HFFc6 (cell line): ENCODE results near the gene IGF2. TPM values are rescaled to one million over a fixed set of nuclear protein-coding genes. Genes with fewer than 3 reads are reported as not detected.
A peak's percentile ranks its signal among the peaks of the same experiment; 100 is the strongest.

Source experiments
- DNase-seq: peaks from one replicate; pipeline ENCODE4 v3.0.0-alpha.2; 2018
- H3K27ac Mint-ChIP-seq: 2 replicates; pipeline ENCODE4 v1.8.0; 2020; ENCODE audit warnings: mild to moderate bottlenecking, mixed read lengths
- H3K27me3 Mint-ChIP-seq: 2 replicates; pipeline ENCODE4 v1.8.0; 2021; ENCODE audit warnings: mild to moderate bottlenecking, moderate library complexity, mixed read lengths; ENCODE audit not compliant: insufficient read depth
- H3K36me3 Mint-ChIP-seq: 2 replicates; pipeline ENCODE4 v1.8.0; 2021; ENCODE audit warnings: low read depth, mixed read lengths
- H3K4me1 Mint-ChIP-seq: 2 replicates; pipeline ENCODE4 v1.8.0; 2020; ENCODE audit warnings: low read depth, mixed read lengths
- H3K4me3 Mint-ChIP-seq: 2 replicates; pipeline ENCODE4 v1.8.0; 2020; ENCODE audit warnings: mild to moderate bottlenecking, moderate library complexity, mixed read lengths
- H3K9me3 Mint-ChIP-seq: 2 replicates; pipeline ENCODE4 v1.8.0; 2020; ENCODE audit warnings: mild to moderate bottlenecking, mixed read lengths
- long read RNA-seq: library from polyadenylated mRNA; unstranded; transcript quantifications from one replicate; pipeline ENCODE4 v2.0.0, GENCODE V29; 2019
- total RNA-seq, 6 experiments: library from RNA; stranded (reverse); fragmentation: NEBNext Ultra II Directional; extraction: Animal tissue kit (Norgen Biotek cat#: 25700); gene quantifications; 2 replicates in 1 of 6; 3 replicates in 5 of 6; pipeline ENCODE4 v1.2.3, GENCODE V29; 2021
- TF ChIP-seq, protein P1 (sequence below): fragments of 200-600 bp; sonication (generic); IDR thresholded peaks from 2 replicates; pipeline ENCODE4 v1.5.0; 2021; ENCODE audit warnings: antibody characterized with exemption, mild to moderate bottlenecking

Gene IGF2, protein sequence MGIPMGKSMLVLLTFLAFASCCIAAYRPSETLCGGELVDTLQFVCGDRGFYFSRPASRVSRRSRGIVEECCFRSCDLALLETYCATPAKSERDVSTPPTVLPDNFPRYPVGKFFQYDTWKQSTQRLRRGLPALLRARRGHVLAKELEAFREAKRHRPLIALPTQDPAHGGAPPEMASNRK
- total RNA-seq, result 1 to 10 TPM in 5 of 6 experiments, under 1 TPM in 1; 0.90 to 2.6 (median 2.0) TPM
- long read RNA-seq, result 0 reads

DNA sequence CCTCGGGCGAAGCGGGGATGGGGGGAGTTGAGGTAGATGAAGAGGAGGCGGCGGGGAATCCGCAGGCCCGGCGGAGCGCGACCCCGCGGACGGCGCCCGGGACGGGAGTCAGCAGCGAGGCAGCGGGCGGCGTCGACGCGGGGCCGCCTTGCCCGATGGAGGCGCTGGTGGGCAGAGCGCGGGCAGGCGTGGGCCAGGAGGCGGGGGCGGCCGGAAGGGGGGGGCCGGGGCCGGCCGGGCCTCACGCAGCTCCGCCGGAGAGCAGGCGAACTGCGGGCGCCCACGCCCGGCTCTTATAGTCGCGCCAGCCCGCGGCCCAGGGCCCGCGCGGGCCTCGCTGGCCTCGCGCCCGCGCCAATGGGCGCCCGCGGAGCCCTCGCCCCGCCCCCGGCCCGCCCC, at the start of gene IGF2:
IGF2 (minus strand) TSS at position 267 of the 399 bp plus-strand sequence. CDS start 3,866 bp downstream, outside the sequence.
- TF ChIP-seq, protein P1, sequence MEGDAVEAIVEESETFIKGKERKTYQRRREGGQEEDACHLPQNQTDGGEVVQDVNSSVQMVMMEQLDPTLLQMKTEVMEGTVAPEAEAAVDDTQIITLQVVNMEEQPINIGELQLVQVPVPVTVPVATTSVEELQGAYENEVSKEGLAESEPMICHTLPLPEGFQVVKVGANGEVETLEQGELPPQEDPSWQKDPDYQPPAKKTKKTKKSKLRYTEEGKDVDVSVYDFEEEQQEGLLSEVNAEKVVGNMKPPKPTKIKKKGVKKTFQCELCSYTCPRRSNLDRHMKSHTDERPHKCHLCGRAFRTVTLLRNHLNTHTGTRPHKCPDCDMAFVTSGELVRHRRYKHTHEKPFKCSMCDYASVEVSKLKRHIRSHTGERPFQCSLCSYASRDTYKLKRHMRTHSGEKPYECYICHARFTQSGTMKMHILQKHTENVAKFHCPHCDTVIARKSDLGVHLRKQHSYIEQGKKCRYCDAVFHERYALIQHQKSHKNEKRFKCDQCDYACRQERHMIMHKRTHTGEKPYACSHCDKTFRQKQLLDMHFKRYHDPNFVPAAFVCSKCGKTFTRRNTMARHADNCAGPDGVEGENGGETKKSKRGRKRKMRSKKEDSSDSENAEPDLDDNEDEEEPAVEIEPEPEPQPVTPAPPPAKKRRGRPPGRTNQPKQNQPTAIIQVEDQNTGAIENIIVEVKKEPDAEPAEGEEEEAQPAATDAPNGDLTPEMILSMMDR, result no peak
- H3K27me3 Mint-ChIP-seq, result peaks cover 48% of the 10 kb centered on the region

DNA sequence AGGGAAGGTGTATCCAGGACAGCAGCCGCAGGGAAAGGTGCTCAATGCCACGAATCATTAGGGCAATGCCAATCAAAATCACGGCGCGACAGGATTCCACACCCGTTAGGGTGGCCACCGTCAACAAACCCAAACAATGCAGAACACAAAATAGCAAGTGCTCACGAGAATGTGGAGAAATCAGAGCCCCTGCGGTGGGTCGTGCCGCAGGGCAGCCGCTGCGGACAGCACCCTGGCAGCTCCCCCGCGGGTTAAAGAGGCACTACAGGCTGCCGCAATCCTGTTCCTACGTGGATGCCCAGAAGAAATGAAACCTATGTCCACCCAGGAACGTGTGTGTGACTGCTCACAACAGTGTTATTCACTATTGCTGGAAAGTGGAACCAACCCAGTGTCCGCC, 49.6 kb upstream of the IGF2 start:
- TF ChIP-seq, protein P1, result no peak
- no peak overlapping the region for H3K4me3 Mint-ChIP-seq
- no peaks in the 10 kb centered on the region for H3K9me3 Mint-ChIP-seq
- no peaks in the 10 kb centered on the region for H3K4me1 Mint-ChIP-seq
- H3K27me3 Mint-ChIP-seq, result peaks cover 21% of the 10 kb centered on the region
- DNase-seq, result no peak
- no peak overlapping the region for H3K27ac Mint-ChIP-seq
- no peaks in the 10 kb centered on the region for H3K36me3 Mint-ChIP-seq

More for the DNA sequence above, at the start of gene IGF2:
- Mint-ChIP-seq H3K27ac (no peak within 1 kb of the TSS), H3K4me1 (peaks cover 15% of the 10 kb centered on the region), H3K9me3 (no peaks in the 10 kb centered on the region), H3K4me3 (peak within 1 kb of the TSS; percentile 62; the same call in 1 of the 2 replicates), H3K36me3 (no peaks in the 10 kb centered on the region)
- DNase-seq, result no peak

DNA sequence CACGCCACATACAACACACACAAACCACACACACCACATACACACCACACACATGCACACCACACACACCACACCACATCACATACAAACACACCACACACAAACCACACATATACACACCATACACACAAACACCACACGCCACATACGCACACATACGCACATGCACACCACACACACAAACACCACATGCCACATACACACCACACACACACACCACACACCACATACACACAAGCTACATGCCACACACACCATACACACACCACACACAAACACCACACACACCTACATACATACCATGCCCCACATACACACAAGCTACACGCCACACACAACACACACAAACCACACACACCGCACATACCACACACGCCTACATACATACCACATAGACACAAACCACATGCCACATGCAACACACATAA, 48.1 kb upstream of the IGF2 start:
- no peak for DNase-seq
- Mint-ChIP-seq H3K27ac (no peak overlapping the region), H3K9me3 (no peaks in the 10 kb centered on the region), H3K27me3 (peaks cover 21% of the 10 kb centered on the region), H3K4me3 (no peak overlapping the region), H3K36me3 (no peaks in the 10 kb centered on the region), H3K4me1 (no peaks in the 10 kb centered on the region)
- TF ChIP-seq, protein P1, result no peak

DNA sequence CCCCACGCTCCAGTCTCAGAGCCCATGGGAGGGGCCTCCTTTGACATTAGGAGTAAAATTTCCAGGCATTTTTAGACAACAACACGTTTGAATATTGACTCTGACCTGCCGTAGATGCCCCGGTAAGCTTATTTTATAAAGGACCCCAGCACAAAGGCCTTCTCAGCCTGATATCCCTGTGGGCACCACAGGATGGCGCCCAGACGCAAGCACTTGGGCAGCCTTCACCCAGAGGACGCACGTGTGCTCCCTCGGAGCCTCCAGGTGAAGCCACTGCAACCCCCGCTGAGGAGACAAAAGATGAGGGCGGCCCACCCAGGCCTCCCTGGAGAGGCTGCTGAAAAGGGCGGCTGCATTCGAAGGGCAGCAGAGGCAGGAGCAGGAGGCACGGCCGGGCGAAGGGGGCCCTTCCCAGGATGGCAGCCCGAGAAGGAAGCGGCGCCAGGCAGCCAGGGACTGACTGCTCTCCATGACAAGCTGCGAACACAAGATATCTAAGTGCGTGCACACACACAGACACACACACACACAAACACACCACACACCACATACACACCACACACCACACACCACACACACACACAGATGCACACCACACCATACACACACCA, 47.6 kb upstream of the IGF2 start:
- Mint-ChIP-seq H3K27ac (no peak overlapping the region), H3K4me3 (no peak overlapping the region), H3K36me3 (no peaks in the 10 kb centered on the region), H3K9me3 (no peaks in the 10 kb centered on the region), H3K27me3 (peaks cover 20% of the 10 kb centered on the region), H3K4me1 (no peaks in the 10 kb centered on the region)
- no peak for DNase-seq
- TF ChIP-seq, protein P1, result peak; percentile 67

DNA sequence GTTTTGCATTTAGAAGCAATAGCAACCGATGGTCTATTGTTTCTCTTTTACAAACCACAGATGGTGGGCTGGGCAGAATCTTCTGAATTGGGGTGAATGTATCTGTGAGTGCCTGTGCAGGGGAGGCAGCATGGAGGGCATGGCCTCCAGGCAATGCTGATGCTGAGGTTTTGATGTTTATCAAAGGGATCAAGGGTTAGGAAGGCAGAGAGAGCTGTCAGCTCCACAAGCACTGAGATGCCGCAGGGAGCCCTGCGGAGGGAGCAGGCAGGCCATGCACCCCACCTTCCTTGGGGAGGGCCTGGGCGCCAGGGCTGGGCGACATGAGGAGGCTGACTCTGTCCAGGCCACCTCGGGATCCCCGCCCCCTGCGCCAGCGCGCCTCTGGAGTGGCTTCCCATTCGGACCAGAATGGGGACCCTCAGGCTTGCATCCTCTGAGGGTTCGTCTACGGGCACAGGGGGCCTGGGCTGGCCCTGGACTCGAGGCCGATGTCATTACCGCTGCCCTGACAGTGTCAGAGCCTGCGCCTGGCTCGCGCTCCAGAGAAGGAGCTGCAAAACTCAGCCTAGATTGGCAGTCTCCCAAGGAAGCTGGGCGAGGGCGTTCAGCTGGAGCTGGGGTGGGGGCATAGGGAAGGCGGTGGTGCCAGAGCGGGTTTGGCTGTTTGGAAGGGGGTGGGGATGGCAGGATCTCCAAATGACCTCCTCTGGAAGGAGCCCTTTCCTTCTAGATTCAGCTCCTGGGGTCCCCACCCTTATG, 46.3 kb upstream of the IGF2 start:
- DNase-seq, result no peak
- no peak overlapping the region for H3K27ac Mint-ChIP-seq

More for the DNA sequence above, 46.3 kb upstream of the IGF2 start:
- TF ChIP-seq, protein P1, result no peak
- Mint-ChIP-seq H3K36me3 (no peaks in the 10 kb centered on the region), H3K9me3 (no peaks in the 10 kb centered on the region), H3K4me3 (no peak overlapping the region), H3K27me3 (peaks cover 12% of the 10 kb centered on the region), H3K4me1 (peaks cover 6% of the 10 kb centered on the region; the same call in 1 of the 2 replicates)
